NCI-H2196 treated with DMSO at 0.1 percent for 48 hours (cell line): ENCODE results near the gene CNTNAP3B.
"Not testable (repeated sequence)": the region's sequence is repeated elsewhere in the genome, so short reads cannot be mapped to it uniquely, and the experiment has no call there.

Experiments used
- DNase-seq: peaks from one replicate; lab custom pipeline; 2025; ENCODE audit not compliant: unreplicated experiment; lab: John Stamatoyannopoulos, UW

The CNTNAP3B gene

GRCh38 chr9:42129073-42129729 is at the start of gene CNTNAP3B:
Gene CNTNAP3B (minus strand): TSS chr9:42129426. CDS start chr9:42129094, 332 bp downstream.
- not testable (repeated sequence) for DNase-seq

- DNase-seq: not testable (repeated sequence)
Measured at GRCh38 chr9:42160299-42160698, 31.1 kb upstream of the CNTNAP3B start.

GRCh38 chr9:42127056-42127841 is 2.0 kb downstream of the CNTNAP3B start:
- DNase-seq: not testable (repeated sequence)

GRCh38 chr9:42121007-42121406 is 8.2 kb downstream of the CNTNAP3B start:
- not testable (repeated sequence) for DNase-seq

- DNase-seq: not testable (repeated sequence)
Measured at GRCh38 chr9:42095929-42096328, 33.3 kb downstream of the CNTNAP3B start.

- not testable (repeated sequence) for DNase-seq
Measured at GRCh38 chr9:42084559-42084952, 44.7 kb downstream of the CNTNAP3B start.

GRCh38 chr9:42083877-42084558 is 45.2 kb downstream of the CNTNAP3B start:
- DNase-seq: not testable (repeated sequence)

GRCh38 chr9:42080376-42080775 is 48.9 kb downstream of the CNTNAP3B start:
- DNase-seq: not testable (repeated sequence)

- not testable (repeated sequence) for DNase-seq
Measured at GRCh38 chr9:42074868-42075267, 54.4 kb downstream of the CNTNAP3B start.

- not testable (repeated sequence) for DNase-seq
Measured at GRCh38 chr9:42071026-42071425, 58.2 kb downstream of the CNTNAP3B start.

- DNase-seq: not testable (repeated sequence)
Measured at GRCh38 chr9:42070035-42070799, 59.0 kb downstream of the CNTNAP3B start.

- not testable (repeated sequence) for DNase-seq
Measured at GRCh38 chr9:42053874-42054273, 75.4 kb downstream of the CNTNAP3B start.

GRCh38 chr9:42050701-42051100 is 78.5 kb downstream of the CNTNAP3B start:
- not testable (repeated sequence) for DNase-seq

GRCh38 chr9:42044422-42045010 is 84.7 kb downstream of the CNTNAP3B start:
- DNase-seq: not testable (repeated sequence)

- DNase-seq: not testable (repeated sequence)
Measured at GRCh38 chr9:42033541-42033940, 95.7 kb downstream of the CNTNAP3B start.

- not testable (repeated sequence) for DNase-seq
Measured at GRCh38 chr9:42020639-42021038, 108.6 kb downstream of the CNTNAP3B start.

- not testable (repeated sequence) for DNase-seq
Measured at GRCh38 chr9:42018220-42018922, 110.9 kb downstream of the CNTNAP3B start.

- DNase-seq: not testable (repeated sequence)
Measured at GRCh38 chr9:42014317-42014716, 114.9 kb downstream of the CNTNAP3B start.

GRCh38 chr9:41991607-41992006 is 137.6 kb downstream of the CNTNAP3B start:
- not testable (repeated sequence) for DNase-seq

- not testable (repeated sequence) for DNase-seq
Measured at GRCh38 chr9:41980271-41980670, 149.0 kb downstream of the CNTNAP3B start.
